HFF-Myc (cell line): ENCODE data around the gene NFATC2.

Source experiments
- DNase-seq: peaks from one replicate; pipeline ENCODE4 v3.0.0-alpha.2; 2011; ENCODE audit warnings: low read depth; ENCODE audit errors: extremely low read depth
- H3K4me3 ChIP-seq: replicated peaks from 2 replicates; pipeline ENCODE4 v1.5.1; 2011; ENCODE audit warnings: low read depth, mild to moderate bottlenecking, control low read depth, low read length
- CTCF ChIP-seq: IDR thresholded peaks from 2 replicates; pipeline ENCODE4 v1.5.1; 2012; ENCODE audit warnings: mild to moderate bottlenecking, low read depth, low read length, control low read depth; ENCODE audit errors: missing control alignments

NFATC2 gene

DNA sequence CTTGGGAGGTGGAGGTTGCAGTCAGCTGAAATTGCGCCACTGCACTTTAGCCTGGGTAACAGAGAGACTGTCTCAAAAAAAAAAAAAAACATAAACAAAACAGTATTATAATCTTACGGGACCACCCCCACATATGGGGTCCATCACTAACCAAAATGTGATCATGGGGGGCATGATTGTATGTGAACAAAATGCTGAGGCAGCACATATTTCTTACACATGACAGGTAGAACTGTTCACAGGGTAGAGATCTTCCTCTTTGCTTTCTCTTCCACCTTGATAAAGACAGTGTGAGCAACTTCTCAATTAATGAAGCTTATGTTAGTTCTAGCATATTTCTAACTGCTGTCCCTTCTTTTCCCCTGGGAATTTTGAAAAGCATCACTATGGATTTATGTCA lies 24.7 kb downstream of the NFATC2 start:
- DNase-seq: no peak
- no peak overlapping the region for H3K4me3 ChIP-seq
- no peak for TF ChIP-seq CTCF

- TF ChIP-seq CTCF: no peak
- no peak for DNase-seq
- no peak overlapping the region for H3K4me3 ChIP-seq
Measured at GRCh38 chr20:51516855-51517254, 25.7 kb downstream of the NFATC2 start.

DNA sequence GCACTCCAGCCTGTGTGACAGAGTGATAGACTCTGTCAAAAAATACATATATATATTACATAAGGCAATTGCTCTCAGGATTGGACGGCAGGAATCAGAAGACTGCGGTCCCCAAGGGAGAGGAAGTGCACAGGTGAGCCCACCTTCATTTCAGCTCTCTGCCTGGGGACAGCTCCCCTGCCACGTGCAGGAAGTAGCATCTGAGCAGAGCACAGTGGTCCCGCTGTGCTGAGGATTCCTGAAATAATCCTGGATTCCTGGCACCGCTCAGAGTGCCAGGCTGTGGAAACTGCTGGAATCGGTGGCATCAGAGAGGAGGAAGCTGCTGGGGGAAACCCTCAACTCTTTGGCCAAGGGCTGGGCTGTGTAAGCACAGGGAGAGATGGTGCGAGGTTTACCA lies 27.7 kb downstream of the NFATC2 start:
- H3K4me3 ChIP-seq: no peak overlapping the region
- no peak for DNase-seq
- TF ChIP-seq CTCF: no peak

- no peak for DNase-seq
- no peak for TF ChIP-seq CTCF
- no peak overlapping the region for H3K4me3 ChIP-seq
Measured at GRCh38 chr20:51514249-51514648, 28.3 kb downstream of the NFATC2 start.

DNA sequence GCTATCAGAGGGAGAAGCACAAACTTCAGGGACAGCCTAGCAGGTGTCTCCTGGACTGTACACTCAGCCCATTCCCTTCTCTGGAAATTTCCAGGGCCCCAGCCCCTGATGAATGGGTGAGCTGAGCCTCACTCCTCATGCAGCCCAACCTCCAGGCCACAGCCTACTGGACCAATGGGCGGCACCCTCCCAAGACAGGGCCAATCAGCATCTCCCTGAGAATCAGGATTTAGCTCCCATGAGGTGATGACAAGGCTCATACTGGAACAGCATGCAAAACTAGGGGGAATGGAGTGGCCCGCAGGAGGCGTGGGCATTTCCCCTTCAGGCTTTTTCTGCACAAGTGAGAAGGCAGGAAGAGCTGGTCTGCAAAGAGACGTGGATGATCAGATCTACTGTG lies 29.0 kb downstream of the NFATC2 start:
- TF ChIP-seq CTCF: no peak
- H3K4me3 ChIP-seq: no peak overlapping the region
- DNase-seq: no peak

- TF ChIP-seq CTCF: no peak
- DNase-seq: no peak
- no peak overlapping the region for H3K4me3 ChIP-seq
Measured at GRCh38 chr20:51512645-51513044, 29.9 kb downstream of the NFATC2 start.

GRCh38 chr20:51511861-51512619 lies 30.5 kb downstream of the NFATC2 start:
- H3K4me3 ChIP-seq: no peak overlapping the region
- DNase-seq: no peak
- TF ChIP-seq CTCF: no peak
